Right hindlimb (tissue), 1 donor: ENCODE data around the gene PTPN14.
A peak's percentile ranks its signal among the peaks of the same experiment; 100 is the strongest.

Experiments used
- DNase-seq: peaks from one replicate; pipeline ENCODE4 v3.0.0-alpha.2; 2018

Gene PTPN14

DNA sequence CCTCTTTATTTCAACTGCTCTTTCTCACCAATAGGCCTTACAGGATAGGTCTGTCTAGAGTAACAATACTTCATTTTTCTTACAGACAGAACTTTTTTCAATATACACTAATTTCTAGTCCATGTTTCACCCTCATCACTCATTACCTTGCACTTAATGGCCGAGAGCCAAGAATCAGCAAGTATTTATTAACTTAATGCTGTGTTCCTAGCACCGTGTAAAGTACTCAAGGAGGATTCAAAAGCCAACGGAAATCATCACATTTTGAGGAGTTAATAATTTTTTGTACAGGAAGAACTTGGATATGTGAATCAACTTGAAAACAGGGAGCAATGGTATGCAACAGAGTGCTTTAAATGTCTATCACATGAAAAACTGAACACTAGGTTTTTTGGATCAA, 102.0 kb downstream of the PTPN14 start:
- DNase-seq: no peak

- DNase-seq: no peak
Observed at GRCh38 chr1:214448536-214448935, 102.9 kb downstream of the PTPN14 start.

- no peak for DNase-seq
Observed at GRCh38 chr1:214447557-214447871, 103.9 kb downstream of the PTPN14 start.

- peak; percentile 68 for DNase-seq
Observed at GRCh38 chr1:214446772-214447556, 104.4 kb downstream of the PTPN14 start.

GRCh38 chr1:214445831-214446614, 105.4 kb downstream of the PTPN14 start:
- DNase-seq: peak; percentile 23

DNA sequence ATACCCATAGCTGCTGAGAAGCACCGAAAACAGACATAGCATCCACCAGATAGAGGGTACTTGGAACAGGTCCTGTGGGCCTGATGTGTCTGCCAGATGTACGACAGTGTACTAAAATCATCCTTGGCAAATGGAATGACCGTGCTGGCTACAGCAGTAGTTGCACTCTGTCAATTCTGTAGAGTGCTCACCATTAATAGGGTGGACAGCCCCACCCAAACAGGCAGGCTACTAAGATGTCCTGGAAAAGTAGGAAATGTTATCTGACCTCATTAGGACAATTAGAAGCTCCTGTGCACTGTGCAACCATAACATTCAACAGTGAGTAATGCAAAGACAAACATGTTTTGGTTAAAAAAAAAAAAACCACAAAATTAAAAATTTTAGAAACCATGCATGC, 106.2 kb downstream of the PTPN14 start:
- DNase-seq: peak; percentile 56

- DNase-seq: no peak
Observed at GRCh38 chr1:214444182-214444939, 107.0 kb downstream of the PTPN14 start.

GRCh38 chr1:214441119-214441518, 110.3 kb downstream of the PTPN14 start:
- peak; percentile 21 for DNase-seq

DNA sequence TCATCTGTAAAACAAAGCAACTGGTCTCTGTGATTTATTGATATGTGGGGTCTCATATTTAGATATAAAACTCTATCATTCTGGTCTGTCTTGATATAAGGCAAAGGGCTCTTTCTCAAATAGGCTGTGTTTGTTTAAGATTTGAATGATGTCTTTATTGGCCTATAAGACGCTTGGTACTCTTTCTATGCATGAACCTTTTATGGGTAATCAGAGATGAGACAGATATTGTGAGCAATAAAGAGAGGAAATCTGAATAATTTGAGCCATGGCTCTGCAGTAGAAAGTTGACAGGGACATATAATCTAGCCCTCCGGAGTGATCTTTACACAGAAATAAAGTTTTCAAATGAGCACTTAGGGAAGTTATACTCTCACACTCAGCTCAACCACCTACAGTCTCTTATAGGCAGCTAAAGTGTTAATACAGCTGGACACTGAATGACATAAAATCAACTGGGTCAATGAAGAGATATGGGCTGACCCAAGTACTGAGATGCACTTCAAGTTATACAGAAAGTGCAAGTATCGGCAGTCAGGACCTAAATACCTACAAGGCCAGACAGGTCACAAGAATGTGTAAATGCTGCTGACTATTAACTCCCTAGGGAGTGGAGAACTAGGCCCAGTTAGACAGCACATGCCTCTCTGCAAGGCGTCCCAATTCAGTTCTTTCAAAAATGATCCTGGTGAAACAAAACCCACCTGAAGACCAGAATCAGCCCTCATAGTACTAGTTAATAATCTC, 111.0 kb downstream of the PTPN14 start:
- DNase-seq: no peak

- DNase-seq: no peak
Observed at GRCh38 chr1:214439352-214440119, 111.9 kb downstream of the PTPN14 start.

- DNase-seq: no peak
Observed at GRCh38 chr1:214438530-214438929, 112.9 kb downstream of the PTPN14 start.

GRCh38 chr1:214438075-214438474, 113.3 kb downstream of the PTPN14 start:
- peak; percentile 27 for DNase-seq

- no peak for DNase-seq
Observed at GRCh38 chr1:214435867-214436266, 115.5 kb downstream of the PTPN14 start.

DNA sequence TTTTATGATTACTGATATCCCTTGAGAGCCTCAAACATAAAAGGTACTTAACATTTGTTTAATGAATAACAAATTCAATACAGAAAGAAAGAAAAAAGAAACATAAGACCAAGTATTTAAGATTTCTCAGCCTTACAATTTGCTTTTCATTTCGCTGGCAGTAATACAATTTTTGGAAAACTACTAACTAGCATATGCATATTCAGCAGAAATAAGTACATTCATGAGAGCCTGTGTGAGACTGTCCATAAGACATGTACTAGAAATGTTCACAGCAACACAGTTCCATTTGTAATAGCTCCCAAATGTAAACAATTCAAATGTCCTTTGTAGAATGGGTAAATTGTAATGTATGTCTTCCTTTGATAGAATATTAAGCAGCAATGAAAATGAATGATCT, 119.2 kb downstream of the PTPN14 start:
- DNase-seq: no peak

GRCh38 chr1:214429951-214430770, 121.2 kb downstream of the PTPN14 start:
- DNase-seq: no peak

DNA sequence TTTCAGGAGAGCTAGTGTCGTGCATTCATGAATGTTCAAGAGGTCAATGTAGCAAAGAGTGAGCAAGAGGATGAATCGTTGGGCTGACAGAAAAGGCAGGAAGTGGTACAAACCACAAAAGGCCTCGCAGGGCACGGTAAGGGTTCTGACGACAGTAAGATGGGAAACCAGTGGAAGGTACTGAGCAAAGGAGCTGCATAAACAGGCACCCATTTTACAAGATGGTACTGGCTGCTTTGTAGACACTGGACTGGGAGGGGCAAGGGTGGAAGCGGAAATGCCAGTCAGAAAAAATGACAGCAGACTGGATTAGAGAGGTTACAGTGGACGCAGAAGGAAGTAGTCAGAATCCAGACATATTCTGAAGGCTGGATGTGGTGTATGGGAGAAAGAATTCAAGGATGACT, 123.5 kb downstream of the PTPN14 start:
- no peak for DNase-seq

- no peak for DNase-seq
Observed at GRCh38 chr1:214426426-214426812, 125.0 kb downstream of the PTPN14 start.

- DNase-seq: no peak
Observed at GRCh38 chr1:214425716-214426425, 125.5 kb downstream of the PTPN14 start.

- DNase-seq: no peak
Observed at GRCh38 chr1:214425101-214425500, 126.3 kb downstream of the PTPN14 start.

GRCh38 chr1:214423045-214423444, 128.4 kb downstream of the PTPN14 start:
- DNase-seq: no peak
